ENCODE results near the gene CEBPG.

The CEBPG gene

GRCh38 chr19:33429891-33430673, 56.6 kb downstream of the CEBPG start:
- Histone ChIP-seq H3K9ac (ENCODE audit: low read length) (no peak overlapping the region), H3K4me1 (ENCODE audit: control insufficient read depth, insufficient read depth, low read length) (peaks cover 3% of the 10 kb centered on the region; the same call in 1 of the 2 replicates), H3K27ac (ENCODE audit: low read depth, low read length) (no peak overlapping the region)

GRCh38 chr19:33430674-33431277, 57.3 kb downstream of the CEBPG start:
- H3K9ac ChIP-seq (ENCODE audit: low read length) = no peak overlapping the region
- H3K4me1 ChIP-seq (ENCODE audit: control insufficient read depth, insufficient read depth, low read length) = peaks cover 9% of the 10 kb centered on the region; the same call in 1 of the 2 replicates
- H3K27me3 ChIP-seq (ENCODE audit: control insufficient read depth, insufficient read depth, low read length) = no peaks in the 10 kb centered on the region
- no peaks in the 10 kb centered on the region for H3K9me3 ChIP-seq (ENCODE audit: control insufficient read depth, insufficient read depth, low read depth, low read length)
- H3K27ac ChIP-seq (ENCODE audit: low read depth, low read length) = no peak overlapping the region
- H3K36me3 ChIP-seq (ENCODE audit: control insufficient read depth, insufficient read depth, low read length) = no peaks in the 10 kb centered on the region
- no peak overlapping the region for H3K4me3 ChIP-seq (ENCODE audit: low read depth, low read length)

More at GRCh38 chr19:33429891-33430673, 56.6 kb downstream of the CEBPG start:
- Histone ChIP-seq H3K27me3 (ENCODE audit: control insufficient read depth, insufficient read depth, low read length) (no peaks in the 10 kb centered on the region), H3K36me3 (ENCODE audit: control insufficient read depth, insufficient read depth, low read length) (no peaks in the 10 kb centered on the region), H3K9me3 (ENCODE audit: control insufficient read depth, insufficient read depth, low read depth, low read length) (no peaks in the 10 kb centered on the region), H3K4me3 (ENCODE audit: low read depth, low read length) (no peak overlapping the region)

GRCh38 chr19:33432015-33432414, 58.5 kb downstream of the CEBPG start:
- Histone ChIP-seq H3K9me3 (ENCODE audit: control insufficient read depth, insufficient read depth, low read depth, low read length) (no peaks in the 10 kb centered on the region), H3K4me3 (ENCODE audit: low read depth, low read length) (no peak overlapping the region), H3K4me1 (ENCODE audit: control insufficient read depth, insufficient read depth, low read length) (peaks cover 11% of the 10 kb centered on the region; the same call in 1 of the 2 replicates), H3K27ac (ENCODE audit: low read depth, low read length) (no peak overlapping the region), H3K27me3 (ENCODE audit: control insufficient read depth, insufficient read depth, low read length) (no peaks in the 10 kb centered on the region), H3K9ac (ENCODE audit: low read length) (no peak overlapping the region), H3K36me3 (ENCODE audit: control insufficient read depth, insufficient read depth, low read length) (no peaks in the 10 kb centered on the region)

Data from HUES6 (cell line).